HPDE6-E6E7 (cell line): ENCODE results near the gene FTSJ1.

ENCODE experiments used
- DNase-seq: peaks from one replicate; pipeline ENCODE4 v3.0.0; 2011; ENCODE audit warnings: missing footprints; ENCODE audit errors: extremely low spot score

FTSJ1 gene

GRCh38 chrX:48470833-48471118 is 5.2 kb upstream of the FTSJ1 start:
- DNase-seq, result no peak

GRCh38 chrX:48471504-48471903 is 4.5 kb upstream of the FTSJ1 start:
- no peak for DNase-seq

- DNase-seq, result no peak
Measured at GRCh38 chrX:48472225-48472624, 3.8 kb upstream of the FTSJ1 start.

GRCh38 chrX:48472851-48473703 is 2.9 kb upstream of the FTSJ1 start:
- DNase-seq, result no peak

GRCh38 chrX:48473704-48473990 is 2.4 kb upstream of the FTSJ1 start:
- no peak for DNase-seq

GRCh38 chrX:48474127-48474526 is 1.9 kb upstream of the FTSJ1 start:
- no peak for DNase-seq

GRCh38 chrX:48474581-48474980 is 1.4 kb upstream of the FTSJ1 start:
- DNase-seq, result no peak

- DNase-seq, result no peak
Measured at GRCh38 chrX:48475296-48475695, 703 bp upstream of the FTSJ1 start.

- DNase-seq, result no peak
Measured at GRCh38 chrX:48476919-48477318, 920 bp downstream of the FTSJ1 start.

GRCh38 chrX:48477960-48478755 is 2.2 kb downstream of the FTSJ1 start:
- no peak for DNase-seq

- DNase-seq, result no peak
Measured at GRCh38 chrX:48478806-48479205, 2.8 kb downstream of the FTSJ1 start.

- DNase-seq, result no peak
Measured at GRCh38 chrX:48480142-48480541, 4.1 kb downstream of the FTSJ1 start.

- DNase-seq, result no peak
Measured at GRCh38 chrX:48480583-48480982, 4.6 kb downstream of the FTSJ1 start.

- no peak for DNase-seq
Measured at GRCh38 chrX:48482526-48482925, 6.5 kb downstream of the FTSJ1 start.

- no peak for DNase-seq
Measured at GRCh38 chrX:48487362-48487798, 11.4 kb downstream of the FTSJ1 start.

- no peak for DNase-seq
Measured at GRCh38 chrX:48488034-48488433, 12.0 kb downstream of the FTSJ1 start.

- no peak for DNase-seq
Measured at GRCh38 chrX:48489296-48489695, 13.3 kb downstream of the FTSJ1 start.

- no peak for DNase-seq
Measured at GRCh38 chrX:48489892-48490291, 13.9 kb downstream of the FTSJ1 start.

GRCh38 chrX:48490661-48491060 is 14.7 kb downstream of the FTSJ1 start:
- no peak for DNase-seq

- DNase-seq, result no peak
Measured at GRCh38 chrX:48491809-48492208, 15.8 kb downstream of the FTSJ1 start.

- DNase-seq, result no peak
Measured at GRCh38 chrX:48492293-48492910, 16.4 kb downstream of the FTSJ1 start.

- DNase-seq, result no peak
Measured at GRCh38 chrX:48493890-48494364, 17.9 kb downstream of the FTSJ1 start.

GRCh38 chrX:48496660-48497059 is 20.7 kb downstream of the FTSJ1 start:
- no peak for DNase-seq
